ENCODE data around the gene AKT1. TPM values are rescaled to one million over a fixed set of nuclear protein-coding genes. Genes with fewer than 3 reads are reported as not detected.

The AKT1 gene
- total and polyA plus RNA-seq, 2 of the 4 experiments (the other 2 are of a cell fraction): 193 to 221 TPM

DNA sequence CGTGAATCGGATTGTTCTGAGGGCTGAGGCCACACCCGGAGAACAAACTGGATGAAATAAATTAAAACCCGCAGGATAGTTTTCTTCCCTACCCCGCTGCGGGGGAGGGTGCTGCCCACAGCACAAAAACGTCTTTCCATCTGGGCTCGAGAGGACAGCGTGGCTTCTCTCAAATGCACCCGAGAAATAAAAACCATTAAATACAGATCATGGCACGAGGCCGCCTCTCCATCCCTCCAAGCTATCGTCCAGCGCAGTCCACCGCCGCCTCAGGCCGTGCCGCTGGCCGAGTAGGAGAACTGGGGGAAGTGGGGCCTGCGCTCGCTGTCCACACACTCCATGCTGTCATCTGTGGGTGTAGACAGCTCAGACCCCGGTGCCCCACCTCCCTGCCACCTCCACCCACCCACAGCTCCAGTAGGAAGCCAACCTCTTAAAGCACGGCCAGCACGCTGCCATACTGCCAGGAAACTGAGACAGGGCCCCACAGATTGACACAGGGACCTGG, 25.4 kb downstream of the AKT1 start:
- no TSS peak for BruUV-seq (replicated peaks)
- Histone ChIP-seq H3K9ac (ENCODE audit: low read depth, low read length) (no peak overlapping the region), H3K56ac (ENCODE audit: extremely low read depth, insufficient read depth, low read length) (no peak overlapping the region), H3K9me3 (ENCODE audit: control insufficient read depth, insufficient read depth, low read length) (no peaks in the 10 kb centered on the region; the same call in 1 of the 2 replicates), H3K18ac (ENCODE audit: low read depth, low read length) (no peak overlapping the region), H3K9me1 (ENCODE audit: insufficient read depth, low read length) (no peaks in the 10 kb centered on the region), H2BK20ac (ENCODE audit: low read depth, low read length) (no peak overlapping the region), H3K4me3 (ENCODE audit: insufficient read depth, low read depth, low read length) (no peak overlapping the region), H2AK9ac (replicated peaks; ENCODE audit: low read depth, low read length, poor library complexity) (no peak overlapping the region), H4K8ac (ENCODE audit: low read depth in 2 of 2, low read length in 2 of 2) (no peak overlapping the region), H2BK5ac (ENCODE audit: low read depth, low read length, poor library complexity, severe bottlenecking) (no peak overlapping the region), H3K79me1 (ENCODE audit: low read depth in 1 of 2, low read length in 2 of 2) (peaks cover 0 to 13% of the 10 kb centered on the region in 2 experiments; a peak in 1 of 4 replicates), H3K36me3 (ENCODE audit: control insufficient read depth, insufficient read depth, low read length) (peaks cover 45% of the 10 kb centered on the region), H3K4me1 (ENCODE audit: control insufficient read depth, insufficient read depth, low read length) (peaks cover 5% of the 10 kb centered on the region), H2BK120ac (ENCODE audit: low read depth, low read length) (no peak overlapping the region), H3K4ac (ENCODE audit: low read depth, low read length) (no peak overlapping the region), H2BK15ac (ENCODE audit: low read depth, low read length) (no peak overlapping the region), H4K20me1 (ENCODE audit: insufficient read depth, low read length) (peaks cover 18% of the 10 kb centered on the region), H3K4me2 (ENCODE audit: low read depth, low read length) (no peak overlapping the region), H4K5ac (ENCODE audit: low read depth, low read length) (no peak overlapping the region), H3K14ac (replicated peaks; ENCODE audit: low read depth, low read length) (no peak overlapping the region), H3K27me3 (ENCODE audit: control insufficient read depth, insufficient read depth, low read length) (no peaks in the 10 kb centered on the region), H3K27ac (ENCODE audit: insufficient read depth, low read length) (no peak overlapping the region), H3K23ac (ENCODE audit: low read depth, low read length) (no peak overlapping the region), H4K91ac (ENCODE audit: insufficient read depth, low read depth, low read length) (no peak overlapping the region), H2AK5ac (ENCODE audit: low read depth, low read length) (no peak overlapping the region), H2AFZ (replicated peaks; ENCODE audit: low read length, poor library complexity) (peak overlapping the region; percentile 13)
- in situ Hi-C loops (cut with MboI; ENCODE audit: low sequenced_read_pairs): no loop called here
- dilution Hi-C loops (cut with HindIII; ENCODE audit: low sequenced_read_pairs, unreplicated experiment): no loop called here
- ATAC-seq (ENCODE audit: low read depth) (no peak), DNase-seq (no peak)
- ChIA-PET CTCF (interaction anchor here (1.2 to 1.6 kb wide), 2 partner anchors 17 to 57 kb away, joined by 4 to 5 read pairs; partner anchors contain the start of gene SIVA1), POLR2A (ENCODE audit: unreplicated experiment) (no interaction called here)
- WGBS, 2 experiments (ENCODE audit: extremely low coverage in 2 of 2, insufficient read length in 1 of 2): 47% methylated on average over 5 of the region's 24 CpGs; no CpG with 5 or more reads in 1 of the 2 experiments
- TF ChIP-seq CEBPB (IDR thresholded peaks at IDR 0.05; ENCODE audit: low read depth, low read length) (no peak), MAZ (IDR thresholded peaks at IDR 0.05; ENCODE audit: borderline replicate concordance, low read depth, low read length) (no peak), RFX5 (IDR thresholded peaks at IDR 0.05; ENCODE audit: low read depth, low read length) (no peak), MAFK (IDR thresholded peaks at IDR 0.05; ENCODE audit: low read depth, low read length) (no peak), CHD1 (IDR thresholded peaks at IDR 0.05; ENCODE audit: low read depth, low read length) (no peak), USF2 (IDR thresholded peaks at IDR 0.05; ENCODE audit: low read depth, low read length) (no peak), RCOR1 (IDR thresholded peaks at IDR 0.05; ENCODE audit: insufficient replicate concordance, low read length) (no peak), BHLHE40 (IDR thresholded peaks at IDR 0.05; ENCODE audit: low read depth, low read length) (no peak), RAD21 (IDR thresholded peaks at IDR 0.05; ENCODE audit: low read length) (no peak), FOS (IDR thresholded peaks at IDR 0.05; ENCODE audit: low read depth, low read length) (no peak), MXI1 (IDR thresholded peaks at IDR 0.05; ENCODE audit: borderline replicate concordance, low read depth, low read length) (no peak), SMC3 (IDR thresholded peaks at IDR 0.05; ENCODE audit: low read depth, low read length) (no peak), NFE2L2 (IDR thresholded peaks at IDR 0.05; ENCODE audit: low read depth, low read length) (no peak), CTCF (conservative IDR thresholded peaks at IDR 0.05; ENCODE audit: low read depth, low read length) (no peak), POLR2A (IDR thresholded peaks at IDR 0.05; ENCODE audit: low read depth, low read length) (no peak)
- TF ChIP-seq, protein P1, sequence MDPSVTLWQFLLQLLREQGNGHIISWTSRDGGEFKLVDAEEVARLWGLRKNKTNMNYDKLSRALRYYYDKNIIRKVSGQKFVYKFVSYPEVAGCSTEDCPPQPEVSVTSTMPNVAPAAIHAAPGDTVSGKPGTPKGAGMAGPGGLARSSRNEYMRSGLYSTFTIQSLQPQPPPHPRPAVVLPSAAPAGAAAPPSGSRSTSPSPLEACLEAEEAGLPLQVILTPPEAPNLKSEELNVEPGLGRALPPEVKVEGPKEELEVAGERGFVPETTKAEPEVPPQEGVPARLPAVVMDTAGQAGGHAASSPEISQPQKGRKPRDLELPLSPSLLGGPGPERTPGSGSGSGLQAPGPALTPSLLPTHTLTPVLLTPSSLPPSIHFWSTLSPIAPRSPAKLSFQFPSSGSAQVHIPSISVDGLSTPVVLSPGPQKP (IDR thresholded peaks at IDR 0.05; ENCODE audit: borderline replicate concordance, low read depth, low read length): no peak
- intact Hi-C loops (cut with micrococcal nuclease): no loop called here
